ENCODE data around the gene SPATA25. TPM values are rescaled to one million over a fixed set of nuclear protein-coding genes. Genes with fewer than 3 reads are reported as not detected.

SPATA25 gene
- total RNA-seq, 4 donors from 2014 or later = 2.6 to 16.2 (median 6.0) TPM

DNA sequence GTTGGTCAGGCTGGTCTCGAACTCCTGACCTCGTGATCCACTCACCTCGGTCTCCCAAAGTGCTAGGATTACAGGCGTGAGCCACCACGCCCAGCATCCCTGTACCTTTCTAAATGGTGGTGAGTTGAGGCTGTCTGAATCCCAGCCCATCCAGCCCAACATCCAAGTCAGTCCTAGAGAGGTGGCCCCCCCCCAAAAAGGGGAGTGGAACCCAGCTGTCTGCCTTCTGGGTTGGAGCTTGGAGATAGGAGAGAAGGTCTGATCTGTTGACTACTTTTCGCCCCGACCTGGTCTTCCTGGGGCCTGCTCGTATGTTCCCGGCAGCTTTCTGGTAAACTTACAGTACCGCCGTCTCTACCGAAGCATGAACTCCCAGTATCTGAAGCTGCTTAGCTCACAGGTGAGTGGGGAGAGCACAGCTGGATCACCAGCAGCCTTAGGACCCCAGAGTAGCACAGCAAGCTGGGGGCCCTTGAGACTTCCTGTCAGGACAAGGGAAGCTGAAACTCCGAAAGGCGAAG lies 9.3 kb upstream of the SPATA25 start:
- no peaks in the 10 kb centered on the region for H3K36me3 ChIP-seq
- DNase-seq = no peak
- intact Hi-C loops (cut with DNase I; ENCODE audit: low total_unique reads) = no loop called here
- no peaks in the 10 kb centered on the region for H3K9me3 ChIP-seq
- peaks cover 2 to 6% of the 10 kb centered on the region in 2 donors for H3K4me1 ChIP-seq
- H3K4me3 ChIP-seq = no peak overlapping the region
- TF ChIP-seq POLR2A (IDR thresholded peaks at IDR 0.05) = no peak
- TF ChIP-seq, protein P1, sequence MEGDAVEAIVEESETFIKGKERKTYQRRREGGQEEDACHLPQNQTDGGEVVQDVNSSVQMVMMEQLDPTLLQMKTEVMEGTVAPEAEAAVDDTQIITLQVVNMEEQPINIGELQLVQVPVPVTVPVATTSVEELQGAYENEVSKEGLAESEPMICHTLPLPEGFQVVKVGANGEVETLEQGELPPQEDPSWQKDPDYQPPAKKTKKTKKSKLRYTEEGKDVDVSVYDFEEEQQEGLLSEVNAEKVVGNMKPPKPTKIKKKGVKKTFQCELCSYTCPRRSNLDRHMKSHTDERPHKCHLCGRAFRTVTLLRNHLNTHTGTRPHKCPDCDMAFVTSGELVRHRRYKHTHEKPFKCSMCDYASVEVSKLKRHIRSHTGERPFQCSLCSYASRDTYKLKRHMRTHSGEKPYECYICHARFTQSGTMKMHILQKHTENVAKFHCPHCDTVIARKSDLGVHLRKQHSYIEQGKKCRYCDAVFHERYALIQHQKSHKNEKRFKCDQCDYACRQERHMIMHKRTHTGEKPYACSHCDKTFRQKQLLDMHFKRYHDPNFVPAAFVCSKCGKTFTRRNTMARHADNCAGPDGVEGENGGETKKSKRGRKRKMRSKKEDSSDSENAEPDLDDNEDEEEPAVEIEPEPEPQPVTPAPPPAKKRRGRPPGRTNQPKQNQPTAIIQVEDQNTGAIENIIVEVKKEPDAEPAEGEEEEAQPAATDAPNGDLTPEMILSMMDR (IDR thresholded peaks at IDR 0.05) = no peak
- no peak overlapping the region for H3K27ac ChIP-seq
- H3K27me3 ChIP-seq = no peaks in the 10 kb centered on the region

DNA sequence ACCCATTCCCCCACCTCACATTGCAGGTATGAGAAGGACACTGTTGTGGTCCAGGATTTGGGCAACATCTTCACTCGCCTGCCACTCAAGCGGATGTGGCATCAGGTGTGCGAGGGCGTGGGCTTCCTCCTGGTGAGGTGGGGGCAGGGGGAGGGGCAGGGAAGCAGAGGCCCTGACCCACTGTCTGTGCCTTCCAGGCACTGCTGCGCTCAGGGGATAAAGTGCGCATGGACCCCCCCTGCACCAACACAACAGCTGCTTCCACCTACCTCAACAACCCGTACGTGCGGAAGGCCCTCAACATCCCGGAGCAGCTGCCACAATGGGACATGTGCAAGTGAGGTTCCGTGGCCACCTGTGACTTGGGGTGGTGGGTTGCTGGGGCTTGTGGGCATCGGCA lies 7.4 kb upstream of the SPATA25 start:
- no peak overlapping the region for H3K27ac ChIP-seq
- H3K4me3 ChIP-seq = no peak overlapping the region
- TF ChIP-seq, protein P1 (IDR thresholded peaks at IDR 0.05) = no peak
- TF ChIP-seq POLR2A (IDR thresholded peaks at IDR 0.05) = no peak
- H3K9me3 ChIP-seq = no peaks in the 10 kb centered on the region
- H3K27me3 ChIP-seq = no peaks in the 10 kb centered on the region
- H3K36me3 ChIP-seq = no peaks in the 10 kb centered on the region
- DNase-seq = no peak
- H3K4me1 ChIP-seq = peaks cover 3 to 7% of the 10 kb centered on the region in 2 donors
- intact Hi-C loops (cut with DNase I; ENCODE audit: low total_unique reads) = no loop called here

DNA sequence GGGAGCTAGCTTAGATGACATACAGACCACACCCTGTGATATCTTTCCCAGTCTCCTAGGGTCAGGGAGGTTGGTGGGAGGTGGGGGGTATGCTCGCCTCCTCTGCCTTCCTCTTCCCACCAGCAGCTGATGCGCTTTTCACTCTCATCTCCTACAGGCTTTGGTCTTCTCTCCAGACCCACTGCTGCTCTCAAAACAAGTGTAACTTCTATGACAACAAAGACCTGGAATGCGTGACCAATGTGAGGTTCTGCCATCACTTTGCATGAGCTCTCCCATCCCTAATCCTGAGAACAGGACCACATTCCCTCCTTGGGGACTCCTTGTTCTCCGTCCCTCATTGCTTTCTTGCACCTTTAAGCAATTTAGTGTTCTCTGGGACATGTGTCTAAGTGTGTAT lies 6.4 kb upstream of the SPATA25 start:
- Histone ChIP-seq H3K4me3 (no peak overlapping the region), H3K36me3 (no peaks in the 10 kb centered on the region), H3K9me3 (no peaks in the 10 kb centered on the region), H3K27ac (no peak overlapping the region), H3K27me3 (no peaks in the 10 kb centered on the region), H3K4me1 (peaks cover 3 to 7% of the 10 kb centered on the region in 2 donors)
- intact Hi-C loops (cut with DNase I; ENCODE audit: low total_unique reads) = no loop called here
- DNase-seq = no peak
- TF ChIP-seq, protein P1 (IDR thresholded peaks at IDR 0.05) = no peak
- TF ChIP-seq POLR2A (IDR thresholded peaks at IDR 0.05) = no peak

DNA sequence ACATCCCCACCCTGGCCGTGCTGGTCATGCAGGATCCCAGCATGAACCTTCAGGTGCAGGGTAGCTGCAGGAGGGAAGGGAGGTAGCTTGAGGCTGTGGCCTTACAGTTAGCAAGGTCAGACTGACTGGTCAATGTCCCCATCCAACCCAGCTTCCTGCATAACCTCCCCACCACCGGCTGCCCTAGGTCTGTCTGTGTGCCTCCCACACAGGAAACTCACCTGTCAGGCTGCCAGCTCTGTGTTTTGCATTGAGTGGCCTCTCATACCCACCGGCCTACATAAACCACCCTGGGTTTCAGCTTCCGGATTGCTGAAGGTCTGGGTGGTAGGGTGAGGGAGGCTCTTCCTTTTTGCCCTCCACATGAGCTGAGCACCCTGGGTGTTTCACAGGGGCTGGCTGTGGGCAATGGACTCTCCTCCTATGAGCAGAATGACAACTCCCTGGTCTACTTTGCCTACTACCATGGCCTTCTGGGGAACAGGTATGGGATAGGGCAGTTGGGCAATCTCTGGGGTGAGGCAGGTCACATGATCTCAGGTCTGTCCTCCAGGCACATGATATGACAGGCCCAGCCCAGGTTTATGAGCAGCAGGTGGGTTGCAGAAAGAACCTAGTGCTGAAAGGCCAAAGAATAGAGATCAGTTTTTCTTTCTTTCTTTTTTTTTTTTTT lies 5.5 kb upstream of the SPATA25 start:
- TF ChIP-seq POLR2A (IDR thresholded peaks at IDR 0.05) = no peak
- TF ChIP-seq, protein P1 (IDR thresholded peaks at IDR 0.05) = no peak
- H3K4me1 ChIP-seq = peaks cover 3 to 7% of the 10 kb centered on the region in 2 donors
- no peaks in the 10 kb centered on the region for H3K36me3 ChIP-seq
- intact Hi-C loops (cut with DNase I; ENCODE audit: low total_unique reads) = no loop called here
- H3K9me3 ChIP-seq = no peaks in the 10 kb centered on the region
- no peak overlapping the region for H3K4me3 ChIP-seq
- H3K27me3 ChIP-seq = no peaks in the 10 kb centered on the region
- no peak overlapping the region for H3K27ac ChIP-seq
- no peak for DNase-seq

DNA sequence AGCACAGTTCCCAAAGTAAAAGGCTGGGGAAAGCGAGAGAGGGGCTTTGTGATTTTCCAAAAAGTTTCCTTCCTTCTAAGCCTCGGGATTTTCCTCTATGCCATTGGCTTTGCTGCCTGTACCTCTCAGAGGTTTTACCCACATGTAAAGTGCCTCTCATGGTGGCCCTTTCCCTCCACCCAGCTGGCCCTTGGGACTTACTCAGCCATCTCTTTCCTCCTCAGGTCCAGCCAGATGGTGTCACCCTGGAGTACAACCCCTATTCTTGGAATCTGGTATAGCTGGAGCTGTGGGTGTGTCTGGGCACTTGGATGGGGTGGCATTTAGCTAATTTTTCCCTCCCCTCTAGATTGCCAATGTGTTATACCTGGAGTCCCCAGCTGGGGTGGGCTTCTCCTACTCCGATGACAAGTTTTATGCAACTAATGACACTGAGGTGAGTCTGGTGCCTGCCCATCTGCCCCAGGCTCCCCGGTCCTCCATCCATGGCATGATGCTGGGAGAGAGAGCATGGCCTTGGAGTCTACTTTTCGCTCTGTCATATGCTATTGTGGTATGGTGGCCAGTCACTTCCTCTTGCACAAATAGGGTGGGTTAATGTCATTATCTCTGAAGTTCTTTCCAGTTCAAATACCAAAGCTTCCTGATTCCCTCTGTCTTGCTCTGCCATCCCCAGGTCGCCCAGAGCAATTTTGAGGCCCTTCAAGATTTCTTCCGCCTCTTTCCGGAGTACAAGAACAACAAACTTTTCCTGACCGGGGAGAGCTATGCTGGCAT lies 4.8 kb upstream of the SPATA25 start:
- no peaks in the 10 kb centered on the region for H3K36me3 ChIP-seq
- DNase-seq = no peak
- H3K4me1 ChIP-seq = peaks cover 3 to 7% of the 10 kb centered on the region in 2 donors
- no peak for TF ChIP-seq POLR2A (IDR thresholded peaks at IDR 0.05)
- H3K4me3 ChIP-seq = peak overlapping the region; percentile 76 to 92
- no peaks in the 10 kb centered on the region for H3K27me3 ChIP-seq
- peak overlapping the region; percentile 87 to 92 for H3K27ac ChIP-seq
- intact Hi-C loops (cut with DNase I; ENCODE audit: low total_unique reads) = no loop called here
- no peaks in the 10 kb centered on the region for H3K9me3 ChIP-seq

All from uterus (tissue), 4 donors.